ENCODE measurements around the gene ATP5F1D. TPM values are rescaled to one million over a fixed set of nuclear protein-coding genes. Genes with fewer than 3 reads are reported as not detected.

Gene ATP5F1D
- total and polyA plus RNA-seq, 2 of the 13 experiments (the other 11 are each of a cell fraction or from before 2014, with no cell fraction given), result 39.4 to 78.7 TPM

- TF ChIP-seq IKZF5 (CRISPR knock-in tag; IDR thresholded peaks at IDR 0.05), result peak; percentile 64; the same call in 1 of the 2 replicates
- TF ChIP-seq SETDB1 (CRISPR knock-in tag; IDR thresholded peaks at IDR 0.05; ENCODE audit: borderline replicate concordance), result no peak
- no peak for TF ChIP-seq ZNF276 (CRISPR knock-in tag; IDR thresholded peaks at IDR 0.05; ENCODE audit: low read depth)
- no peak for TF ChIP-seq ZBTB39 (CRISPR knock-in tag; IDR thresholded peaks at IDR 0.05)
- no peak for TF ChIP-seq HNRNPUL1 (IDR thresholded peaks at IDR 0.05; ENCODE audit: low read depth, low read length)
- TF ChIP-seq DZIP1 (CRISPR knock-in tag; IDR thresholded peaks at IDR 0.05), result no peak
- no peak for TF ChIP-seq ZNF512 (CRISPR knock-in tag; IDR thresholded peaks at IDR 0.05)
- no peak for TF ChIP-seq NRL (CRISPR knock-in tag; IDR thresholded peaks at IDR 0.05; ENCODE audit: borderline replicate concordance)
- no peak for TF ChIP-seq NFATC3 (CRISPR knock-in tag; IDR thresholded peaks at IDR 0.05)
- TF ChIP-seq ZNF432 (CRISPR knock-in tag; IDR thresholded peaks at IDR 0.05; ENCODE audit: borderline replicate concordance), result no peak
- TF ChIP-seq DBP (CRISPR knock-in tag; IDR thresholded peaks at IDR 0.05; ENCODE audit: not compliant biosample characterization), result no peak
- no peak for TF ChIP-seq RFX1 (IDR thresholded peaks at IDR 0.05)
- no peak for TF ChIP-seq MXD1 (CRISPR knock-in tag; IDR thresholded peaks at IDR 0.05)
- TF ChIP-seq HOXA9 (CRISPR knock-in tag; IDR thresholded peaks at IDR 0.05; ENCODE audit: borderline replicate concordance), result 0 out of 2 replicates have a peak, but pooled peaks have one; percentile 59
- no peak for TF ChIP-seq GLI4 (CRISPR knock-in tag; IDR thresholded peaks at IDR 0.05; ENCODE audit: borderline replicate concordance)
- TF ChIP-seq FOXK1 (CRISPR knock-in tag; IDR thresholded peaks at IDR 0.05; ENCODE audit: borderline replicate concordance, low read depth), result no peak
- no peak for TF ChIP-seq HNRNPL (IDR thresholded peaks at IDR 0.05; ENCODE audit: low read depth, low read length)
Observed at GRCh38 chr19:1245494-1246264, 4.1 kb downstream of the ATP5F1D start (continued).

Measured in HepG2 (cell line).